Esophagus squamous epithelium (tissue), 5 donors: ENCODE results near the gene FILIP1. TPM values are rescaled to one million over a fixed set of nuclear protein-coding genes. Genes with fewer than 3 reads are reported as not detected.

Source experiments
- DNase-seq: peaks from one replicate; lab custom pipeline; 2025; lab: John Stamatoyannopoulos, UW
- H3K27ac ChIP-seq, 4 donors: fragments of 200-600 bp; sonication (generic); one replicate each; pipeline ENCODE4 v1.5.1; 2016 to 2019; ENCODE audit warnings: mild to moderate bottlenecking in 1 of 4
- H3K27me3 ChIP-seq, 4 donors: fragments of 200-600 bp; sonication (generic); 1 replicate in 3 of 4; 2 replicates in 1 of 4; pipeline versions ENCODE4 v1.5.1 to v1.6.0; 2017 to 2021; ENCODE audit warnings: antibody characterized with exemption in 1 of 4
- H3K36me3 ChIP-seq, 3 donors: fragments of 200-600 bp; sonication (generic); one replicate each; pipeline ENCODE4 v1.5.1; 2016 to 2019
- H3K4me1 ChIP-seq, 3 donors: fragments of 200-600 bp; sonication (generic); one replicate each; pipeline ENCODE4 v1.5.1; 2017 to 2019
- H3K4me3 ChIP-seq, 4 donors: fragments of 200-600 bp; sonication (generic); 1 replicate in 3 of 4; 2 replicates in 1 of 4; pipeline ENCODE4 v1.5.1; 2016 to 2019; ENCODE audit warnings: mild to moderate bottlenecking in 2 of 4, moderate library complexity in 1 of 4
- H3K9me3 ChIP-seq, 3 donors: fragments of 200-600 bp; sonication (generic); one replicate each; pipeline ENCODE4 v1.5.1; 2016 to 2019
- POLR2A ChIP-seq, 4 donors: fragments of 450-650 bp; IDR thresholded peaks; one replicate each; pipeline ENCODE4 v1.6.1; 2017; ENCODE audit warnings: antibody characterized with exemption in 4 of 4, mild to moderate bottlenecking in 4 of 4, moderate library complexity in 3 of 4
- WGBS, 2 donors: methylation state at CpG; one replicate each; pipeline ENCODE4 v1.1.5; 2018; 5-methylcytosine and 5-hydroxymethylcytosine counted together
- intact Hi-C: fragments of 100-400 bp; cut with DNase I; formaldehyde crosslinking; loops from one replicate; pipeline ENCODE4 v1.15.0; 2022
- total RNA-seq, 4 donors: library from RNA; depleted of rRNA; stranded (reverse); fragments of >200 nt; gene quantifications; one replicate each; pipeline ENCODE4 v1.1.0, GENCODE V29; 2016
- TF ChIP-seq, protein P1 (sequence below), 6 experiments: fragments of 450-650 bp in 4 of 6; fragments of 200-600 bp in 2 of 6; sonication (generic) in 2 of 6; IDR thresholded peaks; one replicate each; pipeline ENCODE4 v1.5.1; 2016 to 2019; ENCODE audit warnings: antibody characterized with exemption in 6 of 6, mild to moderate bottlenecking in 4 of 6, moderate library complexity in 4 of 6
- donor health status: DM: yes; HTN: yes; CAD: no.

The FILIP1 gene
- total RNA-seq, 4 donors from 2014 or later, result 0.49 to 13.4 (median 2.3) TPM

DNA sequence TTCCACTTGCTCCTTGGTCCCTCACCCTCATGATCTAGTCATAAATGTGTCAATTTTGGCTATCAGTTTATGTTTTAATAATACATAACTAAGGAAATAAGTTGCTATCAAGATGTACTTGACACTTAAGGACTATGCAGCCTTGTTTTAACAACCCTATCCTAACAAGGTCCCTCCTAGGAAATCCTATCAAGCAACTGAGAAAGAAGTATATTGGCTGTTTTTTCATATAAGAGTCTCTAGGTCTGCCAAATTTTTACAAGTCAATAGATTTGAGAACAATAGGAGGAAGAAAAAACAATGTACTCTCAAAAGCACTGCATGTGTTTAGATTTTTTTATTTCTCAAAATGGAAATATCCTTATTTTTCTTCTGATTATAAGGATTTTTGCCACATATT is 14.7 kb downstream of the FILIP1 start:
- intact Hi-C loops, result no loop called here

DNA sequence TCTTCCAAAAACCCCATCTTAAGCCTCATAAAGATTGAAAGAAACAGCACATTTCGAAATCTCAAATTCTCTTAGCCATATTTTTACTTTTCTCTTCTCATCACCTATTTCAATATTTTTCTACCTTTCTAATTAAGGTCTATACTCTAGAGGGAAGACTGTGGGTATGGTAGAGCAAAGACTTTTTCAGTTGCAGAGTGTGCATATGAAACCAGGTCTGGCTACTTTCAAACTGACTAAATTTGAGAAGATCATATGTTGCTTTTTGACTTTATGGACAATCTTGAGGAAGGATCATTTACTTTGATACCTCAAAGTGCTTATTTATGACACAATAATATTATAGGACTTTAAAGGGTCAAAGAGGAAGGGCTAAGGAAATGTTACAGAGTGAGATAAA is 20.7 kb downstream of the FILIP1 start:
- WGBS, 2 donors, result 75 to 78% methylated on average over 1 of the region's 1 CpG
- Histone ChIP-seq H3K27ac (no peak overlapping the region), H3K4me1 (no peaks in the 10 kb centered on the region), H3K27me3 (no peaks in the 10 kb centered on the region), H3K36me3 (no peaks in the 10 kb centered on the region), H3K4me3 (no peak overlapping the region), H3K9me3 (no peaks in the 10 kb centered on the region)
- no peak for DNase-seq
- intact Hi-C loops, result no loop called here
- TF ChIP-seq POLR2A (IDR thresholded peaks at IDR 0.05), result no peak
- TF ChIP-seq, protein P1, sequence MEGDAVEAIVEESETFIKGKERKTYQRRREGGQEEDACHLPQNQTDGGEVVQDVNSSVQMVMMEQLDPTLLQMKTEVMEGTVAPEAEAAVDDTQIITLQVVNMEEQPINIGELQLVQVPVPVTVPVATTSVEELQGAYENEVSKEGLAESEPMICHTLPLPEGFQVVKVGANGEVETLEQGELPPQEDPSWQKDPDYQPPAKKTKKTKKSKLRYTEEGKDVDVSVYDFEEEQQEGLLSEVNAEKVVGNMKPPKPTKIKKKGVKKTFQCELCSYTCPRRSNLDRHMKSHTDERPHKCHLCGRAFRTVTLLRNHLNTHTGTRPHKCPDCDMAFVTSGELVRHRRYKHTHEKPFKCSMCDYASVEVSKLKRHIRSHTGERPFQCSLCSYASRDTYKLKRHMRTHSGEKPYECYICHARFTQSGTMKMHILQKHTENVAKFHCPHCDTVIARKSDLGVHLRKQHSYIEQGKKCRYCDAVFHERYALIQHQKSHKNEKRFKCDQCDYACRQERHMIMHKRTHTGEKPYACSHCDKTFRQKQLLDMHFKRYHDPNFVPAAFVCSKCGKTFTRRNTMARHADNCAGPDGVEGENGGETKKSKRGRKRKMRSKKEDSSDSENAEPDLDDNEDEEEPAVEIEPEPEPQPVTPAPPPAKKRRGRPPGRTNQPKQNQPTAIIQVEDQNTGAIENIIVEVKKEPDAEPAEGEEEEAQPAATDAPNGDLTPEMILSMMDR (IDR thresholded peaks at IDR 0.05), result no peak

More for the DNA sequence above, 14.7 kb downstream of the FILIP1 start:
- Histone ChIP-seq H3K4me1 (peaks cover 0 to 27% (median 16%) of the 10 kb centered on the region in 3 donors), H3K36me3 (no peaks in the 10 kb centered on the region), H3K9me3 (no peaks in the 10 kb centered on the region), H3K4me3 (no peak overlapping the region), H3K27me3 (no peaks in the 10 kb centered on the region), H3K27ac (no peak overlapping the region)
- no peak for DNase-seq
- TF ChIP-seq, protein P1 (IDR thresholded peaks at IDR 0.05), result no peak
- no peak for TF ChIP-seq POLR2A (IDR thresholded peaks at IDR 0.05)

DNA sequence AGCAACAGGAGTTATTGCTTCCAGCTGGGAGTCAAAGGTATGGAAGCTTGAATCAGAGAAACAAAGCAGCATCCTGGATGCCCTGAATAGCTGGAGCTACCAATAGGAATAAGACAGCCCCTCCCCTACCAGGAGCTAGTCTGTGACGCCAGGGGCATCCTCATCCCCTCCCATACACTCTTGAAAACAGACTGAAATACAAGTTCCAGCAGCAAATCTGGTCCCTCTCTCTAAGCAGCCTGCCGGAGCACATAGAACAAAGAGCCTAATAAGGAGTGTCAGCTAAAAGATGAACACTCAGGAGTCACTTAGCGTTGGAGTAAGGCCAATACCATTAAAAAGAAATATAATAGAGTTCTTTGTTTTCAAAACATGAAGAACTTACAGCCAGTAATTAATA is 25.6 kb downstream of the FILIP1 start:
- intact Hi-C loops, result no loop called here
- H3K36me3 ChIP-seq, result no peaks in the 10 kb centered on the region
- no peaks in the 10 kb centered on the region for H3K9me3 ChIP-seq
- H3K27ac ChIP-seq, result peak overlapping the region in 3 of 4 donors; percentile 65 to 68 (median 65)
- H3K27me3 ChIP-seq, result no peaks in the 10 kb centered on the region
- WGBS, 2 donors, result 35 to 49% methylated on average over 2 of the region's 3 CpGs
- TF ChIP-seq, protein P1 (IDR thresholded peaks at IDR 0.05), result no peak
- no peak for TF ChIP-seq POLR2A (IDR thresholded peaks at IDR 0.05)
- no peaks in the 10 kb centered on the region for H3K4me1 ChIP-seq
- H3K4me3 ChIP-seq, result no peak overlapping the region
- DNase-seq, result no peak

DNA sequence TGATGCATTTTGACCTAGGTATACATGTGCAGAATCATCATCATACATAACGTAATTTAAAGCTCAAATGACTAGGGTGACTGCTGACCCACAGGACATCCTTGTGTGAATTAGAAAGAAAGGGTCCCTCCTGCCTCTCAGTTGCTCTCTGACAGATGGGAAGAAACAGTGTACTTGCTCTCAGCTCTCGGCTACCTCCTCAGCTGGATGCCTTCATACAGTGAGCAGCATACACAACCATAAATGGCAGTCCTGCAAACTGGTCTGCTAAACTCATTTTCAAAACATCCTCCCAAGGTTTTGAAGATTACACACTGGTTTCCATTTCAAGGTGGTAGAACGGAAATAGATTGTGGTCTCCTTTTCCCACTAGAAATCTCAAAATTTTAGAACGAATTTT is 26.3 kb downstream of the FILIP1 start:
- intact Hi-C loops, result no loop called here
- H3K27ac ChIP-seq, result peak overlapping the region in 3 of 4 donors; percentile 65 to 68 (median 65)
- H3K4me1 ChIP-seq, result no peaks in the 10 kb centered on the region
- H3K36me3 ChIP-seq, result no peaks in the 10 kb centered on the region
- WGBS, 2 donors, result 74 to 75% methylated on average over 4 of the region's 4 CpGs
- DNase-seq, result no peak
- H3K27me3 ChIP-seq, result no peaks in the 10 kb centered on the region
- no peaks in the 10 kb centered on the region for H3K9me3 ChIP-seq
- no peak for TF ChIP-seq POLR2A (IDR thresholded peaks at IDR 0.05)
- TF ChIP-seq, protein P1 (IDR thresholded peaks at IDR 0.05), result no peak
- no peak overlapping the region for H3K4me3 ChIP-seq

DNA sequence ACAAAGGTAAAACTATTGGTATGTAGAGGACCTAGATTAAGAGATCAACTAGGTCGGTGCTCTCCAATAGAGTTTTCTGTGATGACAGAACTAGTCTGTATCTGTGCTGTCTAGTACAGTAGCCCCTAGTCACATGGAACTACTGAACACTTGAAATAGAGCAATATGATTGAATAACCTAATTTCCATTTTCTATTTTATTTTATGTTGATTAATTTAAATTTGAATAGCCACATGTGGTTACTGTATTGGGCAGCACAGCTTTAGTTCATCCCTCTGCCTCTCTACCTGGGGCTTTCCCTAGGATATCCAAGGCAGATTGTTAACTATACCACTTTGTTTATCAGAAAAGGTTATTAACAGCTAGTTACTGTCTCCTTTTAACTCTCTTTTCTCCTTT is 27.0 kb downstream of the FILIP1 start:
- WGBS, 2 donors, result 95 to 100% methylated on average over 1 of the region's 1 CpG
- intact Hi-C loops, result no loop called here
- no peaks in the 10 kb centered on the region for H3K9me3 ChIP-seq
- no peak overlapping the region for H3K4me3 ChIP-seq
- no peak for DNase-seq
- H3K4me1 ChIP-seq, result peaks cover 0 to 5% (median 0%) of the 10 kb centered on the region in 3 donors
- peak overlapping the region in 3 of 4 donors; percentile 24 to 65 (median 25) for H3K27ac ChIP-seq
- TF ChIP-seq, protein P1 (IDR thresholded peaks at IDR 0.05), result no peak
- no peak for TF ChIP-seq POLR2A (IDR thresholded peaks at IDR 0.05)
- no peaks in the 10 kb centered on the region for H3K27me3 ChIP-seq
- H3K36me3 ChIP-seq, result no peaks in the 10 kb centered on the region
